NCI-H1436 (cell line): ENCODE results near the gene APLP2.
"Not testable (repeated sequence)": the region's sequence is repeated elsewhere in the genome, so short reads cannot be mapped to it uniquely, and the experiment has no call there.

Experiments used
- DNase-seq: peaks from one replicate; lab custom pipeline; 2025; lab: John Stamatoyannopoulos, UW

APLP2 gene

GRCh38 chr11:130172001-130172400 is 102.3 kb downstream of the APLP2 start:
- not testable (repeated sequence) for DNase-seq

GRCh38 chr11:130174642-130175041 is 104.9 kb downstream of the APLP2 start:
- DNase-seq, result no peak

GRCh38 chr11:130175898-130176297 is 106.2 kb downstream of the APLP2 start:
- no peak for DNase-seq

GRCh38 chr11:130177782-130178181 is 108.1 kb downstream of the APLP2 start:
- no peak for DNase-seq

GRCh38 chr11:130178441-130179339 is 109.0 kb downstream of the APLP2 start:
- no peak for DNase-seq

- no peak for DNase-seq
Observed at GRCh38 chr11:130179396-130180306, 110.0 kb downstream of the APLP2 start.

GRCh38 chr11:130180491-130180890 is 110.8 kb downstream of the APLP2 start:
- no peak for DNase-seq

GRCh38 chr11:130180896-130181294 is 111.2 kb downstream of the APLP2 start:
- DNase-seq, result no peak

GRCh38 chr11:130181295-130182272 is 111.9 kb downstream of the APLP2 start:
- DNase-seq, result peak; percentile 40

GRCh38 chr11:130183878-130184610 is 114.3 kb downstream of the APLP2 start:
- no peak for DNase-seq

GRCh38 chr11:130187096-130187495 is 117.4 kb downstream of the APLP2 start:
- no peak for DNase-seq

- DNase-seq, result no peak
Observed at GRCh38 chr11:130188047-130188446, 118.4 kb downstream of the APLP2 start.

- DNase-seq, result no peak
Observed at GRCh38 chr11:130188585-130189347, 119.1 kb downstream of the APLP2 start.

GRCh38 chr11:130189492-130190210 is 120.0 kb downstream of the APLP2 start:
- no peak for DNase-seq

- DNase-seq, result no peak
Observed at GRCh38 chr11:130190371-130190881, 120.7 kb downstream of the APLP2 start.

- no peak for DNase-seq
Observed at GRCh38 chr11:130191896-130192295, 122.2 kb downstream of the APLP2 start.

- DNase-seq, result no peak
Observed at GRCh38 chr11:130192845-130193267, 123.2 kb downstream of the APLP2 start.

GRCh38 chr11:130193551-130193950 is 123.9 kb downstream of the APLP2 start:
- not testable (repeated sequence) for DNase-seq
